NCI-H510A (cell line): ENCODE measurements around the gene SEMA3A.
"Not testable (repeated sequence)": the region's sequence is repeated elsewhere in the genome, so short reads cannot be mapped to it uniquely, and the experiment has no call there.

ENCODE experiments used
- DNase-seq: peaks from one replicate; lab custom pipeline; 2025; lab: John Stamatoyannopoulos, UW

The SEMA3A gene

GRCh38 chr7:84062489-84062901 lies 132.1 kb downstream of the SEMA3A start:
- DNase-seq = not testable (repeated sequence)

DNA sequence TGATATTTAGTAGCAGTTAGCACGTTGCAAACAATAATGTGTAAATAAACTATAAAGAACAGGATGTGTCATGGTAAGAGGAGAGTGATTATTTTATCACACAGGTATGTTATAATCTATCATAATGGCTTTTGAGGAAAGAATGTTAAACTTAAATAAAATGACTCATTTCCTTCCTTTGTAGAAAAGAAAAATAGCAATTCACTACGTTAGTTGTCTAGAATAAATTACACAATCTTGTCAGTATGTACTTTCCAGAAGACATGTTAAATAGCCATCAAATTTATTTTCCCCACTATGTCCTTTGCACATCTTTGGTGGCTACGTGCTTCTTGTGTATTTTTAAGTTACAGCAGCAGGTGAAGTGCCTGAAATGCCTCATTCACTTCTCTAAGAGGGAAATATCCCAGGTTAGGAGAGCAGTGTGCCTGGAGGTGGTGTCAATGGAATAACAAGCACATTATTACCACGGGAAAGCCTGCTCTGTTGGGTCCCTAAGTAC lies 133.8 kb downstream of the SEMA3A start:
- DNase-seq = no peak

- no peak for DNase-seq
These were observed 134.6 kb downstream of the SEMA3A start for GRCh38 chr7:84060000-84060399.

DNA sequence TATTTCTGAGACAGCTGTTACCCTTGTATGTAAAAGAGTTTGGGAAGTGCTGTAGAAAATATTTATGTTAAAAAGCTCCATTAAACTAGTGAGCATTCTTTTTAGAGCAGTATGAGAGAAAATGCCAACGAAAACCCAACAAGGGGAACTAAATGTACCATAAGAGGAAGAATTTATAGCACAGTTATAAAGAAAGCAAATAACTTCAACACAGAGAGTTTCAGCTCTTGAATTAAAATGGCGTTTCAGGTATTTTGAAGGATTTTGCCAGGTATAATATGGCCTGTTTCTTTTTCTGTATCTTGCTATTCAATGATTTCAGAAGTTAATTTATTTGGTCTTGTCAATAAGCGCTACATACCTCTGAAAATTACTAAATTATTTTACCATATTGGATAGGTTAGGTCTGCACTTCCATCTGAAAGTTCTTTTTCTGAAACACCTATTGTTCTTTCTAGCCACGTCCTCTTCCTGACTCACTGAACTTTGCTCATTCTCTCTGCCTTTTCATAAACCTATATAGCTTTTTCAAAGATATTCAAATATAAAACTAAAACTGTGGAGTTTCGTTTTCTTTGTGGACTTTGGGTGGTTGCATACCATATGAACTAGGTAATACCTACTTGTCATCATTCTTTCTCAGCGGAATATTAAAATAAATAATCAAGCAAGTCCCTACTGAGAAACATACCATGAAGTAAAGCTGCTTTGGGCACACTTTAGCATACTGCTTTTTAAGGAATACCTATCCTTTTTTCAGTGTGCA lies 136.1 kb downstream of the SEMA3A start:
- no peak for DNase-seq

DNA sequence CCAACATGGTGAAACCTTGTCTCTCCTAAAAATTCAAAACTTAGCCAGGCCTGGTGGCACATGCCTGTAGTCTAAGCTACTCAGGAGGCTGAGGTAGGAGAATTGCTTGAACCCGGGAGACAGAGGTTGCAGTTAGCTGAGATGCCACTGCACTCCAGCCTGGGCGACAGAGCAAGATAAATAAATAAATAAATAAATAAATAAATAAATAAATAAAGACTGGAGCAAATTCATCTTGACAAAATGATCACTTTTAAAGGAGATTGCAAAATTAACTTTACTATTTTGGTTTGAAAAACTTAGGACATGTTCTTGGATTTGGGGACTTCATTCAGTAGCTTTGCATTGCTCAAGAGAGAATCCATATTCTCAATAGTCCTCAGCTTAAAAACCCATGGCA lies 137.0 kb downstream of the SEMA3A start:
- no peak for DNase-seq

DNA sequence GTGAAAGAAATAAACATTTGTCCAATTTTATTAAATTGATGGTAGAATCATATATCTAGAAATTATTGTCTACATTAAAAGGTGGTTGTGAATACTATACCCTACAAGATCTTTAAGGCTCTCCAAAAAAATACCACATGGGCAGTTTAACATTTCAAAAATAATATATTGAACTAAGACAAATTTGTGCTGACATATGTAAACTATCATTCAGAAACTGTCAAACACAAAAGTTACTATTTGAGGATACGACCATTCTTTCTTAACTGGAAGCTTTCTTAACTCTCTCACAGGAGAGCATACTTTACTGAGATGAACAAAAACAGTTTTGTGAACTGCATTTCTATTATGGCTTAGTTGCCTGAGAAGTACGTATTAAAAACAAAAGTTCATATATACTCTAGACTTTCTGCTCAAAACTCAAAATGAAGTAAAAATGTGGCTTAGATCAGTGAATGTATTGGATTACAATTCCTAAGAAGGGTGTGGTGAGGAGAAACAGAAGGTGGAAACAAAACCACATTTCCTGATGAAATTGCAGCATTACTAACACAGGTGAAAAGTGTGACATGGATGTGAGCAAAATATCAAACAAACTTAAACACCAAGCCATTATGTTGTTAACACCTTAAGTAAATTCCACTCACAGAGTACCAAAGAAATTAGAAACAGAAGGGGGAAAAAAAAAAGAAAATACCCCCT lies 138.5 kb downstream of the SEMA3A start:
- no peak for DNase-seq

- DNase-seq = not testable (repeated sequence)
These were observed 139.4 kb downstream of the SEMA3A start for GRCh38 chr7:84055199-84055598.

GRCh38 chr7:84049071-84049836 lies 145.3 kb downstream of the SEMA3A start:
- no peak for DNase-seq

DNA sequence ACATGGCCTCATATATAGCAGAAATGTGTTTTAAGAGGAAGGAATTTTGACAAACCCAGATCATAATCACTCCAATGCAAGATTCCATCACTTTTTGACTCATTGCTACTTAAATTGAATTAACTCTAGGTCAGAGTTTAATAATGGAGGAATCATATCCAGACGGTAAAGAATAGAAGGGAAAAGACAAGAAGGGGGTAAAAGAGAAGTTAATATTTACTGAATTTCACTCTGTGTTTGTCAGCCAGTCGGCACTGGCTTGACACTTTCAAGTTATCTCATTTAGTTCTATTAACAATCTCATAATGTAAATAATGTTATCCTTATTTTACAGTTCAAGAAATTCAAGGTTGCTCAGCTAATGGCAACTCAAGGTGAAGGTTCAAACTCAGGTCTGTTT lies 147.5 kb downstream of the SEMA3A start:
- DNase-seq = no peak

- DNase-seq = no peak
These were observed 149.8 kb downstream of the SEMA3A start for GRCh38 chr7:84044834-84045233.

- DNase-seq = no peak
These were observed 150.9 kb downstream of the SEMA3A start for GRCh38 chr7:84043661-84044191.

GRCh38 chr7:84042110-84042539 lies 152.5 kb downstream of the SEMA3A start:
- DNase-seq = no peak

DNA sequence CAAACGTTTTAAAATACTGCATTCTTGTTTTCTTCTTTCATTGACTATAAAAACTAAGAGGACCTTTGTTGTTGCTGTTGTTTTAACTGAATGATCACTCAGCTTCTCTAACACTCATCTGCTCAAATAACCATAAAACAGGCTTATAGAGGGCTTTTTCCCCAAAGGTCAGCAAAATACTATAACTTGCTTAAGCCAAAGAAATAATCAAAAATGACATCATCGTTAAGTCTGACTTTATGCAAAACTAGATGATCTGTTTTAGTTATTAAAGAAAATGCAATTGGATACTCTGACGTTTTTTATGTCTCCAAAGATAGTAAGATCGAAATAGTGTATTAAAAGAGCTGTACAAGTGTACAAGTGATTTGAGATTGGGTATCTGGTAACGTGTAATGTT lies 152.9 kb downstream of the SEMA3A start:
- DNase-seq = no peak

DNA sequence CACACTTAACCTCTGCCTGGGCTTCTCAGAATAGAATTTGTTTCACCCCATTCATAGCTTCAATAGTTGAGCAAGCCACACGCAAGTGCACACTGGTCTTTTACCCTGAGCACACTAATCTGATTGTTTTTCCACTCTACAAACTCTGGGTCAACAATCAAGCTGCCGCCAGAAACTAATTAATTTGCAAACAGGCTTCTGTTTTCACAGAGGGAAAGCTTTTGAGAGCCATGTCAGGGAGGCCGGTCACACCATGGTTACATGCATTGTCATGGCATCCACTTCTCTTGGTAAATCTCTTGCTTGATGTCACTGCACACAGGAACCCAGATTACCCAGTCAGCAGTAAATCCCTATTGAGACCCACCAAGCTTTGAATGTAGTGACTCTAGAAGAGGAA lies 154.2 kb downstream of the SEMA3A start:
- peak; percentile 20 for DNase-seq

GRCh38 chr7:84039432-84039831 lies 155.2 kb downstream of the SEMA3A start:
- DNase-seq = no peak

- DNase-seq = no peak
These were observed 166.9 kb downstream of the SEMA3A start for GRCh38 chr7:84027678-84028077.

DNA sequence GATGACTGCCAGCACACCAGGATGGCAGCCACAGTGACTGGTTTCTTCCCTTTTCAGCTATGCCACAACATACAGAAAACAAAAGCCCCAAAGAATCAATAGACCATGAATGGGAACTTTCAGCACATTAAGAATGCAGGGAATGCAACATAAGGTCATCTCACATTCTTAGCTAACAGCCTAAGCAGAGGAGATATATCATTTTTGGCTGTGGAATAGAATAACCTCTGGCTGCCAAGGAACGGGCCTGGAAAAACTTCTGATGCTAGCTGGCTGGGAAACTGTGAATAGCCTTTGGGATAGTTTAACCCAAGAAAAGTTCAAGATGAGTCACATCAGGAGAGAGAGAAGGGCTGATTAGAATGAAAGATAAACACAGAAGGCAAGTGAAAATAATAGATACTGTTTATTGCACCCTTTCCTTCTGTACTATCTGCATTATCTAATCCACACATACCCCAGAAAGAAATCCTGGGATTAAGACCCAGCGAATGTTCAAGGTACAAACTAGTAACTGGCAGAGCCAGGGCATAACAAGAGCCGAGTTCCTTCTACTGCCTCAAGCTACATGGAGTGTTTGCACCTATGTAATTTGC lies 169.2 kb downstream of the SEMA3A start:
- no peak for DNase-seq

GRCh38 chr7:84022684-84023308 lies 171.8 kb downstream of the SEMA3A start:
- DNase-seq = peak; percentile 65

DNA sequence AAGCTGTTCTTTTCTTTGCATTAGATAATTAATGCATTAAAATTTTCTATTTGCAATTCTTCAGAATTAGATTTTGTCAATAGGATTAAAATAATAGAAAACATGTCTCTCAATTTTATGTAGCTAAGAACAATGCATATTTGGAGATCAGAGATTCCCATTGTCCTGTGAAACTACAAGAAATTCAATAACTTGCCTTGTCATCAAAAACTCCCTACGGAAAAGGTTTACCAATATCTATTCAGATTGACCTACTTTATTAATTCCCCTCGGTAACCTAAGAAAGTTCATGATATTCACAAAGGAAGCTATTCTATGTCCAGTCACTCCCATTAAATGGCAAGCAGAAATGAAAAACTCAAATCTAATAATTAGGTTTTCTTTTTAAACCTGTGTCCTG lies 172.6 kb downstream of the SEMA3A start:
- DNase-seq = no peak

- no peak for DNase-seq
These were observed 173.2 kb downstream of the SEMA3A start for GRCh38 chr7:84021292-84021908.

- no peak for DNase-seq
These were observed 176.9 kb downstream of the SEMA3A start for GRCh38 chr7:84017651-84018050.
